NB4 (cell line): ENCODE data around the gene MTM1.

Source experiments
- MYC ChIP-seq: IDR thresholded peaks from 2 replicates; pipeline ENCODE4 v1.6.1; 2011; ENCODE audit warnings: low read depth, low read length
- POLR2A ChIP-seq: IDR thresholded peaks from 2 replicates; pipeline ENCODE4 v1.6.1; 2011; ENCODE audit warnings: mild to moderate bottlenecking; ENCODE audit not compliant: insufficient read length; ENCODE audit errors: extremely low read depth
- TF ChIP-seq, protein P1 (sequence below): IDR thresholded peaks from one replicate; pipeline ENCODE4 v1.5.1; 2012; ENCODE audit warnings: low read depth, low read length
- TF ChIP-seq, protein P2 (sequence below): IDR thresholded peaks from 2 replicates; pipeline ENCODE4 v1.6.1; 2011; ENCODE audit warnings: low read depth, low read length

DNA sequence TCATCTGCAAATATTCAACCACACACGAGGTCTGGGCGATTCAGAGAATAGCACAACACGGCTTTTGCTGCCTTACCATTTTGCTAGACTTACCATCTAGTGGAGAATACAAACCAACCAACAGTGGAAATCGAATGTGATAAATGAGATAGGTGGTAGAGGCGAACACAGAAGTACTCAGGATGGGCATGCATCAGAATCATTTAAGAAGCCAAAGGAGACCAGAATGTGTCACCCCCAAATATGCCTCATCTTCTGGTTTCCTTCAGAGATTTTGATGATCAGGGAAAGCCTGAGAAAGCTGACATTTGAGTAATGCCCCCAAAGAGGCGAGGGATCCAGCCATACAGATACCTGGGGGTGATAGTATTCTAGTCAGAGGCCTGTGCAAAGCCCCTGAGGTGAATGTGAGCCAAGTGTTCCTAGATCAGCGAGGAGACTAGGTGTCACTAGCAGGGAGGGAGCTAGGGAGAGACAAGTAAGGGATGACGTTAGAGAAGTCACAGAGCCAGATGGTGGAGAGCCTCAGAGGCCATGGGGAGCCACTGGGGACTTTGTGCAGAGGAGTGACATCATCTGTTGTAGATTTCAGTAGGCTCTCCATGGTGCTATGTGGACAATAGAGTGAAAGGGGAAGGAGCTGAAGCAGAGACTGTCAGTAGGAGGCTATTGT, 126.5 kb downstream of the MTM1 start:
- TF ChIP-seq, protein P1, sequence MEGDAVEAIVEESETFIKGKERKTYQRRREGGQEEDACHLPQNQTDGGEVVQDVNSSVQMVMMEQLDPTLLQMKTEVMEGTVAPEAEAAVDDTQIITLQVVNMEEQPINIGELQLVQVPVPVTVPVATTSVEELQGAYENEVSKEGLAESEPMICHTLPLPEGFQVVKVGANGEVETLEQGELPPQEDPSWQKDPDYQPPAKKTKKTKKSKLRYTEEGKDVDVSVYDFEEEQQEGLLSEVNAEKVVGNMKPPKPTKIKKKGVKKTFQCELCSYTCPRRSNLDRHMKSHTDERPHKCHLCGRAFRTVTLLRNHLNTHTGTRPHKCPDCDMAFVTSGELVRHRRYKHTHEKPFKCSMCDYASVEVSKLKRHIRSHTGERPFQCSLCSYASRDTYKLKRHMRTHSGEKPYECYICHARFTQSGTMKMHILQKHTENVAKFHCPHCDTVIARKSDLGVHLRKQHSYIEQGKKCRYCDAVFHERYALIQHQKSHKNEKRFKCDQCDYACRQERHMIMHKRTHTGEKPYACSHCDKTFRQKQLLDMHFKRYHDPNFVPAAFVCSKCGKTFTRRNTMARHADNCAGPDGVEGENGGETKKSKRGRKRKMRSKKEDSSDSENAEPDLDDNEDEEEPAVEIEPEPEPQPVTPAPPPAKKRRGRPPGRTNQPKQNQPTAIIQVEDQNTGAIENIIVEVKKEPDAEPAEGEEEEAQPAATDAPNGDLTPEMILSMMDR = no peak
- TF ChIP-seq POLR2A (no peak), MYC (no peak)
- TF ChIP-seq, protein P2, sequence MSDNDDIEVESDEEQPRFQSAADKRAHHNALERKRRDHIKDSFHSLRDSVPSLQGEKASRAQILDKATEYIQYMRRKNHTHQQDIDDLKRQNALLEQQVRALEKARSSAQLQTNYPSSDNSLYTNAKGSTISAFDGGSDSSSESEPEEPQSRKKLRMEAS = no peak
